Keratinocyte (primary cell): ENCODE data around the gene ADAMTSL3. TPM values are rescaled to one million over a fixed set of nuclear protein-coding genes. Genes with fewer than 3 reads are reported as not detected.
"Not testable (repeated sequence)": the region's sequence is repeated elsewhere in the genome, so short reads cannot be mapped to it uniquely, and the experiment has no call there.

Experiments
- DNase-seq: peaks from one replicate; pipeline ENCODE4 v3.0.0-alpha.2; 2011; ENCODE audit warnings: low read depth, missing footprints, low spot score
- FAIRE-seq: peaks from 2 replicates; lab custom pipeline; 2011; peaks lifted over from hg19 to GRCh38; lab: Jason Lieb, UNC
- H2AFZ ChIP-seq: 2 replicates; pipeline ENCODE4 v1.6.0; 2012; ENCODE audit warnings: low read length, control low read depth, inconsistent platforms; ENCODE audit not compliant: control insufficient read depth
- H3K27ac ChIP-seq: 2 replicates; pipeline ENCODE4 v1.5.1; 2011; ENCODE audit warnings: low read length; ENCODE audit not compliant: control insufficient read depth, insufficient read depth
- H3K27me3 ChIP-seq: 3 replicates; pipeline ENCODE4 v1.6.0; 2011; ENCODE audit warnings: low read length; ENCODE audit not compliant: control insufficient read depth, insufficient read depth; ENCODE audit errors: extremely low read depth
- H3K36me3 ChIP-seq, 2 experiments: 2 replicates in 1 of 2; 3 replicates in 1 of 2; pipeline ENCODE4 v1.5.1; 2011; ENCODE audit warnings: low read length in 2 of 2, mild to moderate bottlenecking in 1 of 2; ENCODE audit not compliant: control insufficient read depth in 2 of 2, insufficient read depth in 2 of 2; ENCODE audit errors: extremely low read depth in 1 of 2
- H3K4me1 ChIP-seq: 3 replicates; pipeline ENCODE4 v1.5.1; 2011; ENCODE audit warnings: low read length; ENCODE audit not compliant: control insufficient read depth, insufficient read depth; ENCODE audit errors: extremely low read depth
- H3K4me2 ChIP-seq: 3 replicates; pipeline ENCODE4 v1.6.0; 2011; ENCODE audit warnings: low read depth, low read length; ENCODE audit not compliant: control insufficient read depth, insufficient read depth; ENCODE audit errors: extremely low read depth
- H3K4me3 ChIP-seq, 3 experiments: fragments of 200-600 bp in 1 of 3; sonication (generic) in 1 of 3; 2 replicates in 2 of 3; 3 replicates in 1 of 3; pipeline ENCODE4 v1.5.1; 2011 to 2016; ENCODE audit warnings: low read length in 3 of 3, mild to moderate bottlenecking in 3 of 3, control low read depth in 2 of 3, inconsistent platforms in 1 of 3, low read depth in 1 of 3, mixed read lengths in 1 of 3, mixed run types in 1 of 3, moderate library complexity in 1 of 3; ENCODE audit not compliant: control insufficient read depth in 2 of 3, insufficient read depth in 2 of 3; ENCODE audit errors: extremely low read depth in 1 of 3
- H3K79me2 ChIP-seq: 2 replicates; pipeline ENCODE4 v1.6.0; 2012; ENCODE audit warnings: low read length; ENCODE audit not compliant: control insufficient read depth, insufficient read depth
- H3K9ac ChIP-seq: 3 replicates; pipeline ENCODE4 v1.6.0; 2011; ENCODE audit warnings: low read length; ENCODE audit not compliant: control insufficient read depth, insufficient read depth; ENCODE audit errors: extremely low read depth
- H3K9me1 ChIP-seq: 3 replicates; pipeline ENCODE4 v1.6.0; 2011; ENCODE audit warnings: low read length; ENCODE audit not compliant: control insufficient read depth, insufficient read depth; ENCODE audit errors: extremely low read depth
- H3K9me3 ChIP-seq: 2 replicates; pipeline ENCODE4 v1.5.1; 2012; ENCODE audit warnings: low read depth, low read length; ENCODE audit not compliant: control insufficient read depth
- H4K20me1 ChIP-seq: 3 replicates; pipeline ENCODE4 v1.6.0; 2011; ENCODE audit warnings: low read length; ENCODE audit not compliant: control insufficient read depth, insufficient read depth; ENCODE audit errors: extremely low read depth
- CTCF ChIP-seq, 3 experiments: IDR thresholded peaks in 1 of 3; conservative IDR thresholded peaks in 1 of 3; optimal IDR thresholded peaks in 1 of 3; 2 replicates in 2 of 3; 3 replicates in 1 of 3; pipeline versions ENCODE3 to v1.5.1; 2011; ENCODE audit warnings: low read length in 3 of 3, mild to moderate bottlenecking in 3 of 3, moderate library complexity in 2 of 3, control low read depth in 1 of 3, inconsistent platforms in 1 of 3; ENCODE audit not compliant: insufficient read depth in 2 of 3; ENCODE audit errors: extremely low read depth in 1 of 3
- EZH2 ChIP-seq: IDR thresholded peaks from one replicate; pipeline ENCODE4 v1.6.1; 2012; ENCODE audit warnings: inconsistent platforms, mild to moderate bottlenecking, low read length, moderate library complexity
- dilution Hi-C: fragments of 300-500 bp; cut with MboI; formaldehyde crosslinking; loops from one replicate; pipeline ENCODE4 v1.7.0; 2020; ENCODE audit warnings: low sequenced_read_pairs; ENCODE audit not compliant: extremely low pct_ligation_motif_present
- polyA plus RNA-seq, 5 experiments: library from polyadenylated mRNA; depleted of rRNA in 3 of 5; stranded (reverse) in 3 of 5; stranded (forward) in 1 of 5; unstranded in 1 of 5; fragments of >200 nt; gene quantifications; 1 replicate in 1 of 5; 2 replicates in 3 of 5; 3 replicates in 1 of 5; pipeline versions ENCODE4 v1.2.1 to v1.2.3, GENCODE V29; 2011 to 2012; ENCODE audit warnings: missing spikeins in 2 of 5, low read depth in 1 of 5, low replicate concordance in 1 of 5

Gene ADAMTSL3
- polyA plus RNA-seq, 1 donor (not counting 4 experiments of a cell fraction or from before 2014, with no cell fraction given), result 0.01 TPM

DNA sequence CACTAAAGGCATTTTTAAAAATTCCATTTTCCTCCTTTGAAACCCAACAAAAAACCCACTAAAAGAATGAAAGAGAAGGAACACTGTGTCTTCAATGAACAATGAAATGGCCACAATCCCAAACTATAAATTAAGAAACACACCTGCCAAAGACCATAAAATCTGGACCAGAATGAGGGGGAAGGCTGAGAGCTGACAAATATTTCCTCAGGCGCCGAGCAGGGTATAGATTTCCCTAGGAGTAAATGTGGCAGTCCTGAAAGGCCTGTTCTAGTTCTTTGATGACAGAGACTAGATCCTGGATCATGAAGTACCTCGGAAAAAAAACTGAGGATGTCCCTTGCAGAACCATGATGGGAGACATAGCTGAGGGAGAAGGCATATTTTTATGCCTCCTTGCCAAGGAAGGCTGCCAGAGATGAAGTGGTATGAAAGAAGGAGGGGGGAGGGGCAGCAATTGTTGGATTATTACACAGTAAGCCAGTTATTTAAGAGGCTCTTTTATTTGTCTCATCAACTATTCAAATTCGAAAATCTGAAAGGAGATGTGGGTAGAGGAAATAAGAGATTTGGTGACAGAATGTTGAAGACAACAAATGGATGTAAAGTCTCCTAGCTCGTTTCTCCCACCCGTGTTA lies 306.4 kb downstream of the ADAMTSL3 start:
- Histone ChIP-seq H3K9ac (no peak overlapping the region), H3K27ac (no peak overlapping the region), H3K79me2 (no peaks in the 10 kb centered on the region), H2AFZ (no peak overlapping the region), H3K4me1 (peaks cover under 1% of the 10 kb centered on the region), H3K9me1 (no peaks in the 10 kb centered on the region), H3K4me3 (no peak overlapping the region), H3K27me3 (no peaks in the 10 kb centered on the region), H3K4me2 (no peak overlapping the region), H3K9me3 (no peaks in the 10 kb centered on the region), H3K36me3 (no peaks in the 10 kb centered on the region), H4K20me1 (no peaks in the 10 kb centered on the region)
- TF ChIP-seq EZH2 (no peak), CTCF (optimal IDR thresholded peaks at IDR 0.05 in 1 of 3, IDR thresholded peaks at IDR 0.05 in 1 of 3, conservative IDR thresholded peaks at IDR 0.05 in 1 of 3; ENCODE audit: extremely low read depth in 1 of 3, insufficient read depth in 2 of 3, low read length in 3 of 3) (no peak)
- dilution Hi-C loops, result no loop called here
- DNase-seq, result no peak
- FAIRE-seq, result no peak

GRCh38 chr15:83961311-83961710 lies 307.4 kb downstream of the ADAMTSL3 start:
- Histone ChIP-seq H4K20me1 (no peaks in the 10 kb centered on the region), H3K4me2 (no peak overlapping the region), H3K9me1 (no peaks in the 10 kb centered on the region), H3K4me1 (no peaks in the 10 kb centered on the region), H3K9me3 (no peaks in the 10 kb centered on the region), H3K4me3 (no peak overlapping the region), H2AFZ (no peak overlapping the region), H3K79me2 (no peaks in the 10 kb centered on the region), H3K9ac (no peak overlapping the region), H3K27ac (no peak overlapping the region), H3K27me3 (no peaks in the 10 kb centered on the region), H3K36me3 (no peaks in the 10 kb centered on the region)
- FAIRE-seq, result no peak
- dilution Hi-C loops, result no loop called here
- TF ChIP-seq CTCF (optimal IDR thresholded peaks at IDR 0.05 in 1 of 3, IDR thresholded peaks at IDR 0.05 in 1 of 3, conservative IDR thresholded peaks at IDR 0.05 in 1 of 3; ENCODE audit: extremely low read depth in 1 of 3, insufficient read depth in 2 of 3, low read length in 3 of 3), result no peak
- TF ChIP-seq EZH2, result no peak
- no peak for DNase-seq

DNA sequence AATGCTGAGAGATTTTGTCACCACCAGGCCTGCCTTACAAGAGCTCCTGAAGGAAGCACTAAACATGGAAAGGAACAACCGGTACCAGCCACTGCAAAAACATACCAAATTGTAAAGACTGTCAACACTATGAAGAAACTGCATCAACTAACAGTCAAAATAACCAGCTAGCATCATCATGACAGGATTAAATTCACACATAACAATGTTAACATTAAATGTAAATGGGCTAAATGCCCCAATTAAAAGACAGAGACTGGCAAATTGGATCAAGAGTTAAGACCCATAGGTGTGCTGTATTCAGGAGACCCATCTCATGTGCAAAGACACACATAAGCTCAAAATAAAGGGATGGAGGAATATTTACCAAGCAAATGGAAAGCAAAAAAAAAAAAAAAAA lies 311.0 kb downstream of the ADAMTSL3 start:
- H3K9ac ChIP-seq, H3K4me2 ChIP-seq, H3K4me1 ChIP-seq, H3K36me3 ChIP-seq, DNase-seq, H3K27me3 ChIP-seq, H3K9me3 ChIP-seq, dilution Hi-C loops, H3K4me3 ChIP-seq, FAIRE-seq, H3K9me1 ChIP-seq, H3K27ac ChIP-seq, H3K79me2 ChIP-seq, H4K20me1 ChIP-seq, H2AFZ ChIP-seq: not testable (repeated sequence)
